Vagina (tissue), 2 donors: ENCODE data around the gene LHFPL5. TPM values are rescaled to one million over a fixed set of nuclear protein-coding genes. Genes with fewer than 3 reads are reported as not detected.

ENCODE experiments used
- DNase-seq, 2 donors: peaks; one replicate each; pipeline ENCODE4 v3.0.0-alpha.2; 2017; ENCODE audit errors: extremely low spot score in 2 of 2
- H3K27ac ChIP-seq: fragments of 200-600 bp; sonication (generic); one replicate; pipeline ENCODE4 v1.5.1; 2019
- H3K27me3 ChIP-seq: fragments of 200-600 bp; sonication (generic); one replicate; pipeline ENCODE4 v1.5.1; 2019
- H3K36me3 ChIP-seq, 2 donors: fragments of 200-600 bp; sonication (generic); one replicate each; pipeline ENCODE4 v1.5.1; 2017 to 2019
- H3K4me1 ChIP-seq: fragments of 200-600 bp; sonication (generic); one replicate; pipeline ENCODE4 v1.5.1; 2019
- H3K4me3 ChIP-seq, 2 donors: fragments of 200-600 bp; sonication (generic); 1 replicate in 1 of 2; 2 replicates in 1 of 2; pipeline ENCODE4 v1.5.1; 2016 to 2019
- H3K9me3 ChIP-seq: fragments of 200-600 bp; sonication (generic); one replicate; pipeline ENCODE4 v1.5.1; 2019
- CTCF ChIP-seq, 3 experiments: fragments of 450-650 bp in 2 of 3; fragments of 200-600 bp in 1 of 3; sonication (generic) in 1 of 3; IDR thresholded peaks; one replicate each; pipeline ENCODE4 v1.5.1; 2017 to 2019; ENCODE audit warnings: antibody characterized with exemption in 3 of 3, mild to moderate bottlenecking in 2 of 3, moderate library complexity in 2 of 3
- POLR2A ChIP-seq, 2 donors: fragments of 450-650 bp; IDR thresholded peaks; one replicate each; pipeline ENCODE4 v1.6.1; 2017; ENCODE audit warnings: antibody characterized with exemption in 2 of 2, mild to moderate bottlenecking in 2 of 2, moderate library complexity in 2 of 2
- POLR2AphosphoS5 ChIP-seq, 2 donors: sonication (generic); formaldehyde crosslinking; IDR thresholded peaks; one replicate each; pipeline ENCODE4 v1.9.0; 2017; ENCODE audit warnings: antibody characterized with exemption in 2 of 2, mild to moderate bottlenecking in 2 of 2, low read depth in 1 of 2; ENCODE audit not compliant: insufficient read depth in 1 of 2
- intact Hi-C: fragments of 100-400 bp; cut with DNase I; formaldehyde crosslinking; loops from one replicate; pipeline ENCODE4 v1.15.1; 2023
- total RNA-seq: library from RNA; depleted of rRNA; stranded (reverse); fragments of >200 nt; gene quantifications from one replicate; pipeline ENCODE4 v1.2.3, GENCODE V29; 2016

The LHFPL5 gene
- total RNA-seq, 1 donor from 2014 or later: not detected

- no peaks in the 10 kb centered on the region for H3K27me3 ChIP-seq
- no peak for TF ChIP-seq POLR2A (IDR thresholded peaks at IDR 0.05)
- no peak for TF ChIP-seq POLR2AphosphoS5 (IDR thresholded peaks at IDR 0.05; ENCODE audit: insufficient read depth in 1 of 2, low read depth in 1 of 2)
- TF ChIP-seq CTCF (IDR thresholded peaks at IDR 0.05): no peak
These were observed 21.0 kb upstream of the LHFPL5 start for GRCh38 chr6:35784200-35784599.

DNA sequence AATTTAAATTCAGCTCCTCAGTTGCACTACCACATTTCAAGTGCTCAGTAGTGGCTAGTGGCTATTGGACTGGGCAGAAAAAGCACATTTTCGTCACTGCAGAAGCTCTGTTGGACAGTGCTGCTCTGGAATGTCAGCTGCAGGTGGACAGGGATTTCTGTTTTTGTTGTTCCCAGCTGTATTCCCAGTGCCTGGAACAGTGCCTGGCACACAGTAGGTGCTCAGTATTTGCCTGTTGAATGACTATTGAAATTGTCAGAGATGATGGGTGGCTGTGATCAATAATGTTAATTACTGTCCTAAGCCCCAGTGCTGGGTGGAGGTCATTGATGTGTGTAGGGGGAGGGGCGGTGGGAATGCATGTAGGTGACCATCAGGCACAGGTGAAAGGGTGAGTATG lies 18.9 kb upstream of the LHFPL5 start:
- no peaks in the 10 kb centered on the region for H3K27me3 ChIP-seq
- H3K36me3 ChIP-seq: no peaks in the 10 kb centered on the region
- no peaks in the 10 kb centered on the region for H3K4me1 ChIP-seq
- intact Hi-C loops: no loop called here
- DNase-seq: no peak
- TF ChIP-seq POLR2A (IDR thresholded peaks at IDR 0.05) (no peak), POLR2AphosphoS5 (IDR thresholded peaks at IDR 0.05; ENCODE audit: insufficient read depth in 1 of 2, low read depth in 1 of 2) (no peak)
- H3K4me3 ChIP-seq: no peak overlapping the region
- H3K27ac ChIP-seq: no peak overlapping the region
- H3K9me3 ChIP-seq: no peaks in the 10 kb centered on the region

More at GRCh38 chr6:35784200-35784599, 21.0 kb upstream of the LHFPL5 start:
- Histone ChIP-seq H3K4me1 (no peaks in the 10 kb centered on the region), H3K9me3 (no peaks in the 10 kb centered on the region), H3K36me3 (no peaks in the 10 kb centered on the region), H3K4me3 (no peak overlapping the region), H3K27ac (no peak overlapping the region)
- intact Hi-C loops: no loop called here
- no peak for DNase-seq

DNA sequence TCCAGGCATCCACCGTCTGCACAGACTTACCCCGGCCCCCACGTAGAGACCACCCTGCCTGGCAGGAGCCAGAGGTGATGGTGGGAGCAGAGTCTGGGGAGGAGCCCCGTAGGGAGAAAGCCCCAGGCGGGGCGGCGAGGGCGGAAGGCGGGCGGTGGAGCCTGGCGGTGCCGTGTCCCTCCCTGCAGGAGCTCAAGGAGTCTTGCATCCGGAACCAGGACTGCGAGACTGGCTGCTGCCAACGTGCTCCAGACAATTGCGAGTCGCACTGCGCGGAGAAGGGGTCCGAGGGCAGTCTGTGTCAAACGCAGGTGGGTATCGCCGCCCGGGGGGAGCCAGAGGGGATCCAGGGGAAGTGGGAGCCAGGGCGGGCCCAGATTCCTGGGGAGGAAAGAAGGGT lies 18.3 kb upstream of the LHFPL5 start:
- Histone ChIP-seq H3K4me1 (no peaks in the 10 kb centered on the region), H3K27ac (no peak overlapping the region), H3K4me3 (no peak overlapping the region), H3K9me3 (no peaks in the 10 kb centered on the region), H3K27me3 (no peaks in the 10 kb centered on the region), H3K36me3 (no peaks in the 10 kb centered on the region)
- intact Hi-C loops: loop anchor here (1.0 kb wide), 1 partner anchor 11 kb away; no protein-coding TSS in a partner anchor
- DNase-seq: no peak
- TF ChIP-seq CTCF (IDR thresholded peaks at IDR 0.05): no peak
- TF ChIP-seq POLR2A (IDR thresholded peaks at IDR 0.05): no peak
- TF ChIP-seq POLR2AphosphoS5 (IDR thresholded peaks at IDR 0.05; ENCODE audit: insufficient read depth in 1 of 2, low read depth in 1 of 2): no peak

DNA sequence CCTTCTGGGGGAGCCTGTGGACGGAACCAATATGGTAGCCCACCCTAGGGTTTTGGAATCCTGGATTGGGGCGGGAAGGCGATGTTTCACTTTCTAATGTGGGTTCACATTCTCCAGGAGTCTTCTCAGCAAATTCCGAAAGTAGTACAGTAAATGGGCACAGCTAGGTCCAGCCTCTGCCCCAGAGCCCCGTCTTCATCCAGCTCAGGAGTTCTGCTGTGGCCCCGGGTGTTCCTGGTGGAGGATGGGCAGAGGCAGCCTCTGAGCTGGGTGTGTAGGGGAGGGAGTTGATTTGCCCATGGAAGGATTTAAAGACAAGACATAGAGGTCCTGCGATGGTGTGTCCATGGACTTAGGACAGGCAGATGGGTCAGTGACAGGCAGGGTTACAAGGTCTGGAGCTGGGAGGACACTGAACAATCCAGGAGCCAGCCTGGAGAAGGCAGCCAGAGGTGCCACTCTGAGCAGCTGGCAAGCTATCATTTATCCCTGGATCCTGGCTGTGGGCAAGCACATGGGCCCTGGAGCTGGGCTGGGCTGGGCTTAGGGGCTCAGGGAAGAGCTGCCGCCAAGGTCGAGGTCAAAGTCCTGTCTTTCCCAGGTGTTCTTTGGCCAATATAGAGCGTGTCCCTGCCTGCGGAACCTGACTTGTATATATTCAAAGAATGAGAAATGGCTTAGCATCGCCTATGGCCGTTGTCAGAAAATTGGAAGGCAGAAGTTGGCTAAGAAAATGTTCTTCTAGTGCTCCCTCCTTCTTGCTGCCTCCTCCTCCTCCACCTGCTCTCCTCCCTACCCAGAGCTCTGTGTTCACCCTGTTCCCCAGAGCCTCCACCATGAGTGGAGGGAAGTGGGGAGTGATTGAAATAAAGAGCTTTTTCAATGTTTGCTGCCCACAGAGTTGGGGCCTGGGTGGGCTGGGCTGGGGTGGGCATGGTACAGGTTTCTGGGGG lies 17.6 kb upstream of the LHFPL5 start:
- no peak for DNase-seq
- intact Hi-C loops: loop anchor here (1.0 kb wide), 1 partner anchor 11 kb away; no protein-coding TSS in a partner anchor
- Histone ChIP-seq H3K4me1 (no peaks in the 10 kb centered on the region), H3K9me3 (no peaks in the 10 kb centered on the region), H3K27ac (no peak overlapping the region), H3K36me3 (no peaks in the 10 kb centered on the region), H3K4me3 (no peak overlapping the region), H3K27me3 (no peaks in the 10 kb centered on the region)
- TF ChIP-seq POLR2A (IDR thresholded peaks at IDR 0.05) (no peak), POLR2AphosphoS5 (IDR thresholded peaks at IDR 0.05; ENCODE audit: insufficient read depth in 1 of 2, low read depth in 1 of 2) (no peak), CTCF (IDR thresholded peaks at IDR 0.05) (no peak)

DNA sequence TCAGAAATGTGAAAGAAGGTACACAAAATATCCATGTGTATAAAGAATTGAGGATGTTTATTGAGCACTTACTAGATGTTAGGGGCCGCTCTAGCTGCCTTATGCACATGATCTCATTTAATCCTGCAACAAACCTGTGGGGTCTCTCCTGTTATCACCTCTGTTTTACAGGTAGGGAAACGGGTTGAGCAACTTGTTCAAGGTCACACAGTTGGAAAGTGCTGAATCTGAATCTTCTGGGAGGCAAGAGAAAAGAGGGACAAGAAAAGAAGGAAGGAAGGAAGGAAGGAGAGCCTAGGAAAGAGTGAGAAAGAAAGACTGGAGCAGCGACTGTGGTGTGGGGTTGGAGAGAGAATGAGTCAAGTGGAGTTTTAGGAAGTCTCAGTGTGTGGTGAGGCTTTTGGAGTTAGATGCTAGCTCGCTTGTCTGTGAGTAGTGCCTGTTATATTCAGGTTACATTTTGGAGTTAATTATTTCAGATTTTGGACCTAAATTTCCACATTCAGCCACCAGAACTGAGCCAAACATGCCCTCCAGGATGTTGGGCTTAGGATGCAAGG lies 16.6 kb upstream of the LHFPL5 start:
- TF ChIP-seq POLR2A (IDR thresholded peaks at IDR 0.05) (no peak), CTCF (IDR thresholded peaks at IDR 0.05) (no peak), POLR2AphosphoS5 (IDR thresholded peaks at IDR 0.05; ENCODE audit: insufficient read depth in 1 of 2, low read depth in 1 of 2) (no peak)
- no peak for DNase-seq
- Histone ChIP-seq H3K9me3 (no peaks in the 10 kb centered on the region), H3K4me1 (no peaks in the 10 kb centered on the region), H3K36me3 (no peaks in the 10 kb centered on the region), H3K27ac (no peak overlapping the region), H3K4me3 (no peak overlapping the region), H3K27me3 (no peaks in the 10 kb centered on the region)
- intact Hi-C loops: no loop called here
